Tibial nerve (tissue), 4 donors: ENCODE data around the gene RNF130. TPM values are rescaled to one million over a fixed set of nuclear protein-coding genes. Genes with fewer than 3 reads are reported as not detected.
A peak's percentile ranks its signal among the peaks of the same experiment; 100 is the strongest.

Experiments used
- DNase-seq, 2 donors: peaks; one replicate each; pipeline ENCODE4 v3.0.0-alpha.2; 2019; ENCODE audit warnings: low spot score in 2 of 2
- H3K27ac ChIP-seq, 4 donors: fragments of 200-600 bp; sonication (generic) in 3 of 4; one replicate each; pipeline ENCODE4 v1.5.1; 2017 to 2019; ENCODE audit warnings: mild to moderate bottlenecking in 1 of 4
- H3K27me3 ChIP-seq, 2 donors: fragments of 200-600 bp; sonication (generic) in 1 of 2; one replicate each; pipeline versions ENCODE4 v1.5.1 to v1.6.0; 2017 to 2019
- H3K36me3 ChIP-seq, 3 donors: fragments of 200-600 bp; sonication (generic); one replicate each; pipeline ENCODE4 v1.5.1; 2018 to 2019
- H3K4me1 ChIP-seq, 4 donors: fragments of 200-600 bp; sonication (generic) in 3 of 4; one replicate each; pipeline ENCODE4 v1.5.1; 2017 to 2019
- H3K4me3 ChIP-seq, 4 donors: fragments of 200-600 bp; sonication (generic) in 3 of 4; one replicate each; pipeline ENCODE4 v1.5.1; 2017 to 2019; ENCODE audit warnings: mild to moderate bottlenecking in 1 of 4, moderate library complexity in 1 of 4
- H3K9me3 ChIP-seq, 4 donors: fragments of 200-600 bp; sonication (generic) in 3 of 4; one replicate each; pipeline ENCODE4 v1.5.1; 2017 to 2019
- CTCF ChIP-seq, 5 experiments: fragments of 200-600 bp in 3 of 5; fragments of 450-650 bp in 2 of 5; sonication (generic) in 3 of 5; IDR thresholded peaks; one replicate each; pipeline ENCODE4 v1.5.1; 2016 to 2019; ENCODE audit warnings: antibody characterized with exemption in 5 of 5, mild to moderate bottlenecking in 3 of 5, moderate library complexity in 2 of 5
- EP300 ChIP-seq, 2 donors: sonication (generic); formaldehyde crosslinking; IDR thresholded peaks; one replicate each; pipeline ENCODE4 v1.6.1; 2017; ENCODE audit warnings: antibody characterized with exemption in 2 of 2, mild to moderate bottlenecking in 1 of 2
- POLR2A ChIP-seq, 2 donors: fragments of 450-650 bp; IDR thresholded peaks; one replicate each; pipeline ENCODE4 v1.6.1; 2017; ENCODE audit warnings: antibody characterized with exemption in 2 of 2, mild to moderate bottlenecking in 2 of 2, moderate library complexity in 2 of 2
- WGBS, 2 donors: methylation state at CpG; one replicate each; pipeline ENCODE4 v1.1.5; 2018; 5-methylcytosine and 5-hydroxymethylcytosine counted together
- total RNA-seq, 4 donors: library from RNA; depleted of rRNA; stranded (reverse); fragments of >200 nt; gene quantifications; one replicate each; pipeline ENCODE4 v1.1.0, GENCODE V29; 2016

RNF130 gene
- total RNA-seq, 4 donors from 2014 or later = 121 to 150 (median 143) TPM

- H3K4me1 ChIP-seq = peaks cover 0 to 20% (median 0%) of the 10 kb centered on the region in 4 donors
- H3K27ac ChIP-seq = peak overlapping the region in 1 of 4 donors; percentile 6
- H3K27me3 ChIP-seq = no peaks in the 10 kb centered on the region
- H3K36me3 ChIP-seq = peaks cover 0 to 46% (median 0%) of the 10 kb centered on the region in 3 donors
- H3K9me3 ChIP-seq = peaks cover 0 to under 1% (median 0%) of the 10 kb centered on the region in 4 donors
- H3K4me3 ChIP-seq = no peak overlapping the region
- DNase-seq = no peak
- TF ChIP-seq EP300 (IDR thresholded peaks at IDR 0.05) (no peak), CTCF (IDR thresholded peaks at IDR 0.05) (no peak), POLR2A (IDR thresholded peaks at IDR 0.05) (no peak)
- WGBS, 2 donors = 93% methylated on average over 15 of the region's 15 CpGs
These were observed 30.0 kb downstream of the RNF130 start for GRCh38 chr5:180041301-180042274.

GRCh38 chr5:180040287-180041214, 31.0 kb downstream of the RNF130 start:
- Histone ChIP-seq H3K4me1 (peaks cover 0 to 20% (median 0%) of the 10 kb centered on the region in 4 donors), H3K4me3 (no peak overlapping the region), H3K36me3 (peaks cover 0 to 48% (median 3%) of the 10 kb centered on the region in 3 donors), H3K27ac (no peak overlapping the region), H3K9me3 (peaks cover 0 to 10% (median 0%) of the 10 kb centered on the region in 4 donors), H3K27me3 (no peaks in the 10 kb centered on the region)
- TF ChIP-seq CTCF (IDR thresholded peaks at IDR 0.05) = no peak
- no peak for TF ChIP-seq EP300 (IDR thresholded peaks at IDR 0.05)
- TF ChIP-seq POLR2A (IDR thresholded peaks at IDR 0.05) = no peak
- 69 to 73% methylated on average over 11 of the region's 11 CpGs for WGBS, 2 donors
- no peak for DNase-seq

GRCh38 chr5:180035206-180035931, 36.2 kb downstream of the RNF130 start:
- no peaks in the 10 kb centered on the region for H3K4me1 ChIP-seq
- H3K27me3 ChIP-seq = no peaks in the 10 kb centered on the region
- no peak overlapping the region for H3K4me3 ChIP-seq
- DNase-seq = no peak
- peaks cover 0 to 18% (median 0%) of the 10 kb centered on the region in 4 donors for H3K9me3 ChIP-seq
- 94 to 97% methylated on average over 5 of the region's 5 CpGs for WGBS, 2 donors
- TF ChIP-seq CTCF (IDR thresholded peaks at IDR 0.05) (no peak), EP300 (IDR thresholded peaks at IDR 0.05) (no peak), POLR2A (IDR thresholded peaks at IDR 0.05) (no peak)
- no peak overlapping the region for H3K27ac ChIP-seq
- peaks cover 0 to 72% (median 3%) of the 10 kb centered on the region in 3 donors for H3K36me3 ChIP-seq

GRCh38 chr5:180034564-180034963, 37.0 kb downstream of the RNF130 start:
- TF ChIP-seq EP300 (IDR thresholded peaks at IDR 0.05) = no peak
- TF ChIP-seq CTCF (IDR thresholded peaks at IDR 0.05) = no peak
- no peak for TF ChIP-seq POLR2A (IDR thresholded peaks at IDR 0.05)
- H3K27me3 ChIP-seq = no peaks in the 10 kb centered on the region
- no peaks in the 10 kb centered on the region for H3K4me1 ChIP-seq
- peaks cover 0 to 64% (median 3%) of the 10 kb centered on the region in 3 donors for H3K36me3 ChIP-seq
- DNase-seq = no peak
- no peak overlapping the region for H3K4me3 ChIP-seq
- peaks cover 0 to 18% (median 0%) of the 10 kb centered on the region in 4 donors for H3K9me3 ChIP-seq
- WGBS, 2 donors = 96 to 99% methylated on average over 2 of the region's 2 CpGs
- H3K27ac ChIP-seq = no peak overlapping the region
